CD8-positive, alpha-beta memory T cell (primary cell): ENCODE data around the gene DEFB131A. TPM values are rescaled to one million over a fixed set of nuclear protein-coding genes. Genes with fewer than 3 reads are reported as not detected.
"Not testable (repeated sequence)": the region's sequence is repeated elsewhere in the genome, so short reads cannot be mapped to it uniquely, and the experiment has no call there.

Experiments used
- CTCF ChIA-PET: fragments of 350-600 bp; sonication (Branson Sonifier 250); formaldehyde crosslinking; loops from one replicate; lab custom pipeline; 2021; ENCODE audit warnings: antibody characterized with exemption; lab: Charles Lee
- POLR2A ChIA-PET: fragments of 350-600 bp; sonication (Branson Sonifier 250); formaldehyde crosslinking; loops from one replicate; lab custom pipeline; 2021; ENCODE audit warnings: antibody characterized with exemption; lab: Charles Lee
- DNase-seq, 5 donors: peaks; one replicate each; pipeline versions ENCODE4 v3.0.0 to v3.0.0-alpha.2; 2020 to 2022; ENCODE audit warnings: mixed read lengths in 1 of 5
- H3K27ac ChIP-seq: one replicate; pipeline ENCODE4 v1.7.0; 2013; ENCODE audit warnings: low read depth, mild to moderate bottlenecking, low read length, moderate library complexity
- H3K27me3 ChIP-seq: 2 replicates; pipeline ENCODE4 v1.7.0; 2013; ENCODE audit warnings: low read length, mild to moderate bottlenecking; ENCODE audit not compliant: insufficient read depth, poor library complexity, severe bottlenecking
- H3K36me3 ChIP-seq: 2 replicates; pipeline ENCODE4 v1.7.0; 2013; ENCODE audit warnings: mild to moderate bottlenecking, low read length, moderate library complexity; ENCODE audit not compliant: insufficient read depth
- H3K4me1 ChIP-seq: 2 replicates; pipeline ENCODE4 v1.7.0; 2013; ENCODE audit warnings: mild to moderate bottlenecking, low read length, moderate library complexity; ENCODE audit not compliant: insufficient read depth
- H3K4me3 ChIP-seq: 2 replicates; pipeline ENCODE4 v1.7.0; 2013; ENCODE audit warnings: mild to moderate bottlenecking, low read length
- H3K9me3 ChIP-seq: 2 replicates; pipeline ENCODE4 v1.7.0; 2013; ENCODE audit warnings: mild to moderate bottlenecking, low read length
- H3K27ac Mint-ChIP-seq, 8 donors: one replicate each; pipeline ENCODE4 v1.8.0; 2020 to 2021; ENCODE audit warnings: mixed read lengths in 8 of 8, mild to moderate bottlenecking in 6 of 8, inconsistent platforms in 3 of 8, moderate library complexity in 3 of 8
- H3K27me3 Mint-ChIP-seq, 2 donors: one replicate each; pipeline ENCODE4 v1.8.0; 2020 to 2021; ENCODE audit warnings: mixed read lengths in 2 of 2, mild to moderate bottlenecking in 1 of 2, moderate library complexity in 1 of 2
- H3K36me3 Mint-ChIP-seq, 3 donors: one replicate each; pipeline ENCODE4 v1.8.0; 2020 to 2021; ENCODE audit warnings: mixed read lengths in 3 of 3, inconsistent platforms in 1 of 3, mild to moderate bottlenecking in 1 of 3
- H3K4me1 Mint-ChIP-seq, 3 donors: one replicate each; pipeline ENCODE4 v1.8.0; 2020 to 2021; ENCODE audit warnings: mixed read lengths in 3 of 3, inconsistent platforms in 1 of 3, mild to moderate bottlenecking in 1 of 3
- H3K4me3 Mint-ChIP-seq, 7 donors: one replicate each; pipeline ENCODE4 v1.8.0; 2020 to 2021; ENCODE audit warnings: mixed read lengths in 7 of 7, mild to moderate bottlenecking in 6 of 7, moderate library complexity in 4 of 7, inconsistent platforms in 2 of 7
- H3K9me3 Mint-ChIP-seq, 5 donors: one replicate each; pipeline ENCODE4 v1.8.0; 2020 to 2022; ENCODE audit warnings: mixed read lengths in 5 of 5, mild to moderate bottlenecking in 3 of 5, moderate library complexity in 2 of 5, inconsistent platforms in 1 of 5
- polyA plus RNA-seq: library from polyadenylated mRNA; unstranded; fragments of 300-500 nt; fragmentation: Illumina TruSeq; gene quantifications from one replicate; pipeline ENCODE4 v1.2.3, GENCODE V29; 2021
- total RNA-seq, 2 experiments: library from RNA; stranded (reverse); gene quantifications; one replicate each; pipeline ENCODE4 v1.2.3, GENCODE V29; 2021

The DEFB131A gene
- total and polyA plus RNA-seq, 3 experiments from 2014 or later: not detected

DNA sequence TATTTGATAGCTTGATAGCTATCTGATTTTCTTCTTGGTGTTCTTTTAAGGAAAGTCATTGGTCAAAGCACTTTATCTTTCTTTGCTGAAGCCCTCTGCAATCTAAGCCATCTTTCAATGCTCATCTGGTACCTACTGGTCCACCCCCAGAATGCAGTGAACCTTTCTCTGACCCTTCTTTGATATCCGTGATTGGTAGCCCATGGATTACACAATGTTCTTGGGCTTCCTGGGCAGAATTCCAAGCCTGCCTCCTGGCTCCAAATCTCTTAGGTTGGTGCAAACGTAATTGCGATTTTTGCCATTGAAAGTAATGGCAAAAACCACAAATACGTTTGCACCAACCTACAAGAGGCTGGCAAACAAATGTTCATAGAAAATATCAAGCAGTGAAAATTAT, 1.9 kb upstream of the DEFB131A start:
- POLR2A ChIA-PET, H3K4me3 Mint-ChIP-seq, H3K4me1 Mint-ChIP-seq, H3K9me3 Mint-ChIP-seq, H3K27ac Mint-ChIP-seq, H3K36me3 Mint-ChIP-seq, CTCF ChIA-PET, H3K27me3 Mint-ChIP-seq, DNase-seq, H3K4me3 ChIP-seq, H3K27ac ChIP-seq, H3K27me3 ChIP-seq, H3K4me1 ChIP-seq, H3K9me3 ChIP-seq, H3K36me3 ChIP-seq: not testable (repeated sequence)

DNA sequence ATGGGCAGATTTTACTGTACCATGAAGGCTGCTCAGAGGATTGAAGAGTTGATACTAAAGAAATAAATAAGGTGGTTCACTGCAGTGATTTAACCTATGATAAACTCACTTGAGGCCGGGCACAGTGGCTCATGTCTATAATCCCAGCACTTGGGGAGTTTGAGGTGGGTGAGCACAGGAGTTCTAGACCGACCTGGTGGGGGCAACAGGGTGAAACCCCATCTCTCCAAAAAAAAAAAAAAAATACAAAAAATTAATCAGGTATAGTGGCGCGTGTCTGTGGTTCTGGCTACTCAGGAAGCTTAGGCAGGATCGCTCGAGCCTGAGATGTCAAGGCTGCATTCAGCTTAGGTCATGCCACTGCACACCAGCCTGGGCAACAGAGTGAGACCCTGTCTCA, 467 bp downstream of the DEFB131A start:
- H3K4me3 Mint-ChIP-seq, DNase-seq, H3K27ac Mint-ChIP-seq, H3K27ac ChIP-seq, H3K4me1 Mint-ChIP-seq, H3K27me3 Mint-ChIP-seq, H3K9me3 Mint-ChIP-seq, H3K4me3 ChIP-seq, POLR2A ChIA-PET, H3K4me1 ChIP-seq, CTCF ChIA-PET, H3K36me3 Mint-ChIP-seq, H3K27me3 ChIP-seq, H3K36me3 ChIP-seq, H3K9me3 ChIP-seq: not testable (repeated sequence)

DNA sequence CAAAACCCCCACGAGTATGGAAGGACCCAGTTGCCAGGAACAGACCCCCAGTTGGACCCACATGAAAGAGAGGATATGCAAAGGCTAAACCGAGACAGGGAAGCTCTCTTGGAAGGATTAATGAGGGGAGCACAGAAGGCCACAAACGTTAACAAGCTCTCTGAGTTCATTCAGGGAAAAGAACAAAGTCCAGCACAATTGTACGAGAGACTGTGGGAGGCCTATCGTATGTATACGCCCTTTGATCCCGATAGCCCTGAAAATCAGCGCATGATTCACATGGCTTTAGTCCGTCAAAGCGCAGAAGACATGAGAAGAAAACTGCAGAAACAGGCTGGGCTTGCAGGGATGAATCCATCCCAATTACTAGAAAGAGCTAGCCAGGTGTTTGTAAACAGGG, 8.0 kb downstream of the DEFB131A start:
- H3K4me1 Mint-ChIP-seq, H3K27me3 Mint-ChIP-seq, CTCF ChIA-PET, H3K36me3 ChIP-seq, H3K9me3 ChIP-seq, POLR2A ChIA-PET, H3K4me3 ChIP-seq, H3K9me3 Mint-ChIP-seq, H3K27me3 ChIP-seq, H3K4me1 ChIP-seq, DNase-seq, H3K27ac Mint-ChIP-seq, H3K4me3 Mint-ChIP-seq, H3K36me3 Mint-ChIP-seq, H3K27ac ChIP-seq: not testable (repeated sequence)

DNA sequence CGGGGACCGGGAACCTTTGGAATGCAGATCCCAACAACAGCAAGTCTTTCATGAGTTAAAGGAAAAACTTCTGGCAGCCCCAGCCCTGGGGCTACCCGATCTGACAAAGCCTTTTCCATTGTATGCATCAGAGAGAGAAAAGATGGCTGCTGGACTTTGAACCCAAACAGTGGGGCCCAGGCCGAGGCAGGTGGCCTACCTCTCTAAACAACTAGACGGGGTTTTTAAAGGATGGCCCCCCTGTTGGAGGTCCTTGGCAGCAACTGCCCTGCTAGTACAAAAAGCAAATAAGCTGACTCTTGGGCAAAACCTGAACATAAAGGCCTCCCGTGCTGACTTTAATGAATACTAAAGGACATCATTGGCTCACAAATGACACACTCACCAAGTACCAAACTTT, 10.1 kb downstream of the DEFB131A start:
- H3K27me3 ChIP-seq, H3K4me3 Mint-ChIP-seq, DNase-seq, H3K4me1 Mint-ChIP-seq, H3K27me3 Mint-ChIP-seq, H3K9me3 ChIP-seq, H3K27ac Mint-ChIP-seq, CTCF ChIA-PET, H3K36me3 ChIP-seq, POLR2A ChIA-PET, H3K36me3 Mint-ChIP-seq, H3K4me3 ChIP-seq, H3K27ac ChIP-seq, H3K9me3 Mint-ChIP-seq, H3K4me1 ChIP-seq: not testable (repeated sequence)

DNA sequence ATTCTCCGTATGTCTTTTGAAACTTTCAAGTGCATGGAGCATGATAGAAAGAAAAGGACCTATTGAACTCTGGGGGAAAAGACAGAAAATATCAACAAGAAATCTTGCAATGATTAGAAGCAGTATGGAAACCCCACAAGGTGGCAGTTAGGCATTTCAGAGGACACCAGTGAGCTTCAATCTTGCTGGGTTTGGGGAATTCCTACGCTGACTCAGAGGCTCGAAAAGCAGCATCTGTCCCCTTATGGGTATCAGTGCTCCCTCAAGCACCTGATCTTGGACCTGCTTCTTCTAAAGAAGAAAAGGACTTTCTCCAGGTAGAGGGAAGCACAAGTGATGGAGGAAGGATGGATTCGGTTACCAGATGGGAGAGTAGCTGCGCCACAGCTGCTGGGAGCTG, 10.8 kb downstream of the DEFB131A start:
- H3K27me3 Mint-ChIP-seq, H3K36me3 ChIP-seq, POLR2A ChIA-PET, H3K9me3 Mint-ChIP-seq, H3K36me3 Mint-ChIP-seq, H3K4me3 ChIP-seq, H3K4me3 Mint-ChIP-seq, DNase-seq, H3K27ac Mint-ChIP-seq, H3K9me3 ChIP-seq, H3K4me1 ChIP-seq, H3K27me3 ChIP-seq, H3K27ac ChIP-seq, CTCF ChIA-PET, H3K4me1 Mint-ChIP-seq: not testable (repeated sequence)

DNA sequence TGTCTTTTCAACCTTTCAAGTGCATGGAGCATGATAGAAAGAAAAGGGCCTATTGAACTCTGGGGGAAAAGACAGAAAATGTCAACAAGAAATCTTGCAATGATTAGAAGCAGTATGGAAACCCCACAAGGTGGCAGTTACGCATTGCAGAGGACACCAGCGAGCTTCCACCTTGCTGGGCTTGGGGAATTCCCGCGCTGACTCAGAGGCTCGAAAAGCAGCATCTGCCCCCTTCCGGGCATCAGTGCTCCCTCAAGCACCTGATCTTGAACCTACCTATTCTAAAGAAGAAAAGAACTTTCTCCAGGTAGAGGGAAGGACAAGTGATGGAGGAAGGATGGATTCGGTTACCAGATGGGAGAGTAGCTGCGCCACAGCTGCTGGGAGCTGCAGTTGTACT, 35.3 kb downstream of the DEFB131A start:
- H3K9me3 ChIP-seq, H3K36me3 Mint-ChIP-seq, H3K4me3 ChIP-seq, CTCF ChIA-PET, POLR2A ChIA-PET, H3K4me1 ChIP-seq, H3K27me3 Mint-ChIP-seq, H3K27me3 ChIP-seq, H3K4me3 Mint-ChIP-seq, H3K27ac Mint-ChIP-seq, H3K4me1 Mint-ChIP-seq, DNase-seq, H3K36me3 ChIP-seq, H3K27ac ChIP-seq, H3K9me3 Mint-ChIP-seq: not testable (repeated sequence)

DNA sequence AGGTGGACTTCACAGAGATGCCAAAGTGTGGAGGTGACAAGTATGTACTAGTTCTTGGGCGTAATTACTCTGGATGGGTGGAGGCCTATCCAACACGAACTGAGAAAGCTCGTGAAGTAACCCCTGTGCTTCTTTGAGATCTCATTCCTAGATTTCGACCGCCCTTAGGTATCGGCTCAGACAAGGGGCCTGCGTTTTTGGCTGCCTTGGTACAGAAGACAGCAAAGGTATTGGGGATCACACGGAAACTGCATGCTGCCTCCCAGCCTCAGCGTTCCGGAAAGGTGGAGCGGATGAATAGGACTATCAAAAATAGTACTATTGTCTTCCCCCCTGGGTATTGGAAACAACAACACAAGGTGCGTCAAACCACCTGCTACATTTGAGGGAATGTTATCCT, 35.9 kb downstream of the DEFB131A start:
- DNase-seq, H3K4me3 ChIP-seq, H3K27ac Mint-ChIP-seq, H3K4me1 ChIP-seq, H3K27me3 Mint-ChIP-seq, POLR2A ChIA-PET, H3K27me3 ChIP-seq, H3K36me3 ChIP-seq, H3K36me3 Mint-ChIP-seq, H3K4me3 Mint-ChIP-seq, H3K27ac ChIP-seq, H3K4me1 Mint-ChIP-seq, H3K9me3 ChIP-seq, CTCF ChIA-PET, H3K9me3 Mint-ChIP-seq: not testable (repeated sequence)

DNA sequence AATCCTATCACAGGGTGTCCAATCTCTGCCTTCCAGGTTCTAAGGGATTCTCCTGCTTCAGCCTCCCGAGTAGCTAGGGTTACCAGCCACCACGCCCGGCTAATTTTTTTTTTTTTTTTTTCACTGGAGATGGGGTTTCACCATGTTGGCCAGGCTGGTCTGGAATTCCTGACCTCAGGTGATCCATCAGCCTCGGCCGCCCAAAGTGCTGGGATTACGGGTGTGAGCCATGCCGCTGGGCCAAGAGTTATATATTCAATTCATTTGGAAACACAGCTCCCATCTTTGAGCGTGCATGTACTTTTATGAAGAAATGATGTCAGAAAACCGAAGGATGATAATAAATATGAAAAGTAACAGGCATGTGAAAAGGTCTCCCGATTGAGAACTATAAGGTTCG, 38.7 kb downstream of the DEFB131A start:
- H3K36me3 ChIP-seq, POLR2A ChIA-PET, H3K4me3 ChIP-seq, H3K27me3 Mint-ChIP-seq, CTCF ChIA-PET, H3K9me3 ChIP-seq, H3K27ac Mint-ChIP-seq, H3K36me3 Mint-ChIP-seq, H3K4me1 ChIP-seq, H3K27me3 ChIP-seq, H3K4me1 Mint-ChIP-seq, H3K27ac ChIP-seq, H3K4me3 Mint-ChIP-seq, H3K9me3 Mint-ChIP-seq, DNase-seq: not testable (repeated sequence)

DNA sequence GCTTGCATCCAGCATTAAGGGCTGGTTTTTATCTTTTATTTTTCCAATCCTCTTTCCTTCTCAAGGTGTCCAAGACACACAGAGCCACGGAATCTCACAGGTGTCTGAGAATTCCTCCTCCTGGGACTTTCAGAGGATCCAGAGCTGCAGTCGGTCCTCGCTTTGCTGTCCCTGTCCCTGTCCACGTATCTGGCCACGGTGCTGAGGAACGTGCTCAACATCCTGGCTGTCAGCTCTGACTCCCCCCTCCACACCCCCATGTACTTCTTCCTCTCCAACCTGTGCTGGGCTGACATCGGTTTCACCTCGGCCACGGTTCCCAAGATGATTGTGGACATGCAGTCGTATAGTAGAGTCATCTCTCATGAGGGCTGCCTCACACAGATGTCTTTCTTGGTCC, 39.5 kb downstream of the DEFB131A start:
- CTCF ChIA-PET, POLR2A ChIA-PET: not testable (repeated sequence)

More for the DNA sequence above, 39.5 kb downstream of the DEFB131A start:
- not testable (repeated sequence) for DNase-seq, H3K4me1 ChIP-seq, H3K4me3 ChIP-seq, H3K36me3 ChIP-seq, H3K27me3 ChIP-seq, H3K27ac Mint-ChIP-seq, H3K9me3 ChIP-seq, H3K4me3 Mint-ChIP-seq, H3K27me3 Mint-ChIP-seq, H3K36me3 Mint-ChIP-seq, H3K9me3 Mint-ChIP-seq, H3K27ac ChIP-seq, H3K4me1 Mint-ChIP-seq
